Liver (tissue), 9 donors: Measurements from ENCODE around the gene CLDN3. TPM values are rescaled to one million over a fixed set of nuclear protein-coding genes. Genes with fewer than 3 reads are reported as not detected.
A peak's percentile ranks its signal among the peaks of the same experiment; 100 is the strongest.

Source experiments
- DNase-seq: peaks from one replicate; pipeline ENCODE4 v3.0.0-alpha.2; 2017; ENCODE audit warnings: low spot score
- H3K27ac ChIP-seq, 2 donors: one replicate each; pipeline ENCODE4 v1.7.0; 2013; ENCODE audit warnings: inconsistent platforms in 2 of 2, low read length in 2 of 2, control low read depth in 1 of 2, low read depth in 1 of 2, mild to moderate bottlenecking in 1 of 2
- H3K27me3 ChIP-seq, 4 donors: one replicate each; pipeline versions ENCODE4 v1.6.1 to v1.7.0; 2013; ENCODE audit warnings: low read length in 3 of 4, inconsistent platforms in 1 of 4, mild to moderate bottlenecking in 1 of 4, moderate library complexity in 1 of 4; ENCODE audit not compliant: control insufficient read depth in 4 of 4, insufficient read depth in 4 of 4
- H3K36me3 ChIP-seq, 4 donors: one replicate each; pipeline versions ENCODE4 v1.6.1 to v1.7.0; 2013; ENCODE audit warnings: low read length in 3 of 4, mild to moderate bottlenecking in 3 of 4, low read depth in 1 of 4, moderate library complexity in 1 of 4; ENCODE audit not compliant: control insufficient read depth in 4 of 4, insufficient read depth in 3 of 4
- H3K4me1 ChIP-seq, 4 donors: one replicate each; pipeline versions ENCODE4 v1.6.1 to v1.7.0; 2013; ENCODE audit warnings: low read length in 3 of 4, mild to moderate bottlenecking in 3 of 4, moderate library complexity in 1 of 4; ENCODE audit not compliant: control insufficient read depth in 4 of 4, insufficient read depth in 4 of 4
- H3K4me3 ChIP-seq, 3 donors: one replicate each; pipeline versions ENCODE4 v1.6.1 to v1.7.0; 2013; ENCODE audit warnings: low read length in 3 of 3, control low read depth in 1 of 3, low read depth in 1 of 3, mild to moderate bottlenecking in 1 of 3
- H3K9ac ChIP-seq, 2 donors: one replicate each; pipeline ENCODE4 v1.7.0; 2013; ENCODE audit warnings: low read length in 2 of 2, mild to moderate bottlenecking in 2 of 2, moderate library complexity in 2 of 2, control low read depth in 1 of 2, low read depth in 1 of 2
- H3K9me3 ChIP-seq, 4 donors: one replicate each; pipeline versions ENCODE4 v1.6.1 to v1.7.0; 2013; ENCODE audit warnings: low read length in 3 of 4; ENCODE audit not compliant: control insufficient read depth in 4 of 4
- EGR1 ChIP-seq, 2 donors: IDR thresholded peaks; 2 replicates each; pipeline ENCODE4 v1.6.1; 2016 to 2018; ENCODE audit warnings: antibody characterized with exemption in 2 of 2, low read depth in 2 of 2
- FOXA1 ChIP-seq: IDR thresholded peaks from 2 replicates; pipeline ENCODE4 v1.6.1; 2016; ENCODE audit warnings: antibody characterized with exemption
- FOXA2 ChIP-seq: IDR thresholded peaks from 2 replicates; pipeline ENCODE4 v1.6.1; 2016; ENCODE audit warnings: antibody characterized with exemption
- GABPA ChIP-seq, 2 donors: IDR thresholded peaks in 1 of 2; conservative IDR thresholded peaks in 1 of 2; 2 replicates each; pipeline ENCODE4 v1.6.1; 2016; ENCODE audit warnings: antibody characterized with exemption in 2 of 2, mild to moderate bottlenecking in 1 of 2, moderate library complexity in 1 of 2
- HNF4A ChIP-seq, 2 donors: conservative IDR thresholded peaks; 2 replicates each; pipeline ENCODE4 v1.6.1; 2016; ENCODE audit warnings: antibody characterized with exemption in 2 of 2, mild to moderate bottlenecking in 2 of 2
- HNF4G ChIP-seq: IDR thresholded peaks from 2 replicates; pipeline ENCODE4 v1.6.1; 2016; ENCODE audit warnings: antibody characterized with exemption
- JUND ChIP-seq, 2 donors: IDR thresholded peaks; 2 replicates each; pipeline ENCODE4 v1.6.1; 2016; ENCODE audit warnings: antibody characterized with exemption in 2 of 2
- NR2F2 ChIP-seq: IDR thresholded peaks from 2 replicates; pipeline ENCODE4 v1.6.1; 2016; ENCODE audit warnings: antibody characterized with exemption
- RAD21 ChIP-seq, 2 donors: IDR thresholded peaks; 2 replicates each; pipeline ENCODE4 v1.6.1; 2016; ENCODE audit warnings: antibody characterized with exemption in 2 of 2, mild to moderate bottlenecking in 2 of 2
- RXRA ChIP-seq, 2 donors: IDR thresholded peaks; 2 replicates each; pipeline ENCODE4 v1.6.1; 2017 to 2018; ENCODE audit warnings: antibody characterized with exemption in 2 of 2, mild to moderate bottlenecking in 1 of 2
- SP1 ChIP-seq: IDR thresholded peaks from 2 replicates; pipeline ENCODE4 v1.6.1; 2018; ENCODE audit warnings: antibody characterized with exemption, mild to moderate bottlenecking
- TAF1 ChIP-seq: conservative IDR thresholded peaks from 2 replicates; pipeline ENCODE4 v1.6.1; 2016; ENCODE audit warnings: antibody characterized with exemption, mild to moderate bottlenecking
- YY1 ChIP-seq: IDR thresholded peaks from 2 replicates; pipeline ENCODE4 v1.6.1; 2016; ENCODE audit warnings: antibody characterized with exemption, mild to moderate bottlenecking
- WGBS: extraction: QIAGEN DNeasy Blood & Tissue Kit; methylation state at CpG from one replicate; pipeline ENCODE4 v1.1.7; 2013; 5-methylcytosine and 5-hydroxymethylcytosine counted together
- polyA plus RNA-seq, 2 donors: library from polyadenylated mRNA; stranded (reverse) in 1 of 2; unstranded in 1 of 2; fragments of 200-250 nt in 1 of 2; fragments of >200 nt in 1 of 2; fragmentation: Nextera tagmentation in 1 of 2; extraction: Ambion mirVana in 1 of 2; gene quantifications; one replicate each; pipeline versions ENCODE4 v1.2.1 to v1.2.3, GENCODE V29; 2013 to 2015
- total RNA-seq, 2 donors: library from RNA; depleted of rRNA; stranded (reverse); fragments of >200 nt; gene quantifications; one replicate each; pipeline ENCODE4 v1.2.3, GENCODE V29; 2014
- TF ChIP-seq, protein P1 (sequence below): IDR thresholded peaks from 2 replicates; pipeline ENCODE4 v1.6.1; 2016; ENCODE audit warnings: antibody characterized with exemption
- TF ChIP-seq, protein P2 (sequence below): IDR thresholded peaks from 2 replicates; pipeline ENCODE4 v1.6.1; 2016; ENCODE audit warnings: antibody characterized with exemption
- TF ChIP-seq, protein P3 (sequence below): IDR thresholded peaks from 2 replicates; pipeline ENCODE4 v1.6.1; 2016; ENCODE audit warnings: antibody characterized with exemption
- TF ChIP-seq, protein P4 (sequence below): IDR thresholded peaks from 2 replicates; pipeline ENCODE4 v1.6.1; 2016; ENCODE audit warnings: antibody characterized with exemption, mild to moderate bottlenecking
- TF ChIP-seq, protein P5 (sequence below): fragments of 150-350 bp; IDR thresholded peaks from 2 replicates; pipeline ENCODE4 v1.5.1; 2017; ENCODE audit warnings: improper control_type of control experiment, low read depth, low read length; ENCODE audit not compliant: missing input control
- donor health status: healthy.
- donor health status: healthy.
- donor health status: healthy.
- donor health status: healthy.
- donor health status: healthy.

The CLDN3 gene
- total and polyA plus RNA-seq, 4 donors = 3.6 to 43.0 (median 22.9) TPM

DNA sequence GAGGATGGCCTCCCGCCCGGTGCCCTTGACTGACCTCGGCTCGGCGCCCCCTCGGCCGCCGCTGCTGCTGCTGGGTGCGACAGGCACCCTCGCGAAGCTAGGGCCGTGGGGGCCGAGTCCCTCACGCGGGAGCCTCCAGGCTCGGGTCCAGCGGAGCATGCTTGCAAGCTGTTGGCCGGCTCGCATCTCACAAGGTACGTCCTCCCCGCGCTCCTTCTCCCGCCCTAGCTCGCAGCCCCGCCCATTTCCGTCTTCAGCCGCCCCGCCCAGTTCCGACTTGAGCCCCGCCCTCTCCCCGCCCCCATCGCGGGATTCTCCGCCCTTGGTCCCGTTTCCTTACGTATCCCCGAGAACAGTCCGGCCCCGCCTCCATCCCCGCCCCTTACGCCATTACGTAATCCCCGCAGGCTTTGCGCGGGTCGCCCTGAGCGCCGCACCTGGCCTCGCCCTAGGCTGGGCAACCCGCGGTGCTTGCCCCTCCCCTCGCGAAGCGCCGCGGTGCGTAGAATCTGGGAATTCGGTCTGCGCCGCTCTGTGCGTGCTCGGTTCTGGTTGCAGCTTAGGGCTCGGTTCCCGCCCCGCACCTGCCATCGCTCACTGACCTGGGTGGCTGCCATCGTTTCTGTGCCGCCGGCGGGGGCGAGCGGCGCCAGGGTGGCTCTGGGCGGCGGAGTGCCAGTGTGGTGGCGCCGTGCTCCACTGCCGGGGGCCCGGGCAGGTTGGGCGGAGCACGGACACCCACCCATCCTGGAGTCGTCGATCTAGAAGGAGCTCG lies 31.3 kb downstream of the CLDN3 start, which contains the start of gene ABHD11:
TSS of gene ABHD11 (minus strand) at position 191 of the 775 bp plus-strand sequence. CDS start at position 159, 32 bp downstream.
- TF ChIP-seq GABPA (IDR thresholded peaks at IDR 0.05 in 1 of 2, conservative IDR thresholded peaks at IDR 0.05 in 1 of 2) (peak in 1 of 2 donors; percentile 78), FOXA1 (no peak), EGR1 (IDR thresholded peaks at IDR 0.05; ENCODE audit: low read depth in 2 of 2) (peak in 1 of 2 donors; percentile 37), RXRA (IDR thresholded peaks at IDR 0.05) (peak; percentile 28 to 38), FOXA2 (no peak), NR2F2 (no peak), YY1 (peak; percentile 45), TAF1 (no peak), SP1 (peak; percentile 83), RAD21 (IDR thresholded peaks at IDR 0.05) (peak in 1 of 2 donors; percentile 46), JUND (IDR thresholded peaks at IDR 0.05) (peak; percentile 44 to 63), HNF4A (conservative IDR thresholded peaks at IDR 0.05) (peak in 1 of 2 donors; percentile 58), HNF4G (no peak)
- TF ChIP-seq, protein P1, sequence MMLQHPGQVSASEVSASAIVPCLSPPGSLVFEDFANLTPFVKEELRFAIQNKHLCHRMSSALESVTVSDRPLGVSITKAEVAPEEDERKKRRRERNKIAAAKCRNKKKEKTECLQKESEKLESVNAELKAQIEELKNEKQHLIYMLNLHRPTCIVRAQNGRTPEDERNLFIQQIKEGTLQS = no peak
- TF ChIP-seq, protein P2, sequence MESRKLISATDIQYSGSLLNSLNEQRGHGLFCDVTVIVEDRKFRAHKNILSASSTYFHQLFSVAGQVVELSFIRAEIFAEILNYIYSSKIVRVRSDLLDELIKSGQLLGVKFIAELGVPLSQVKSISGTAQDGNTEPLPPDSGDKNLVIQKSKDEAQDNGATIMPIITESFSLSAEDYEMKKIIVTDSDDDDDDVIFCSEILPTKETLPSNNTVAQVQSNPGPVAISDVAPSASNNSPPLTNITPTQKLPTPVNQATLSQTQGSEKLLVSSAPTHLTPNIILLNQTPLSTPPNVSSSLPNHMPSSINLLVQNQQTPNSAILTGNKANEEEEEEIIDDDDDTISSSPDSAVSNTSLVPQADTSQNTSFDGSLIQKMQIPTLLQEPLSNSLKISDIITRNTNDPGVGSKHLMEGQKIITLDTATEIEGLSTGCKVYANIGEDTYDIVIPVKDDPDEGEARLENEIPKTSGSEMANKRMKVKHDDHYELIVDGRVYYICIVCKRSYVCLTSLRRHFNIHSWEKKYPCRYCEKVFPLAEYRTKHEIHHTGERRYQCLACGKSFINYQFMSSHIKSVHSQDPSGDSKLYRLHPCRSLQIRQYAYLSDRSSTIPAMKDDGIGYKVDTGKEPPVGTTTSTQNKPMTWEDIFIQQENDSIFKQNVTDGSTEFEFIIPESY = peak; percentile 98
- TF ChIP-seq, protein P3, sequence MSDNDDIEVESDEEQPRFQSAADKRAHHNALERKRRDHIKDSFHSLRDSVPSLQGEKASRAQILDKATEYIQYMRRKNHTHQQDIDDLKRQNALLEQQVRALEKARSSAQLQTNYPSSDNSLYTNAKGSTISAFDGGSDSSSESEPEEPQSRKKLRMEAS = no peak
- TF ChIP-seq, protein P4, sequence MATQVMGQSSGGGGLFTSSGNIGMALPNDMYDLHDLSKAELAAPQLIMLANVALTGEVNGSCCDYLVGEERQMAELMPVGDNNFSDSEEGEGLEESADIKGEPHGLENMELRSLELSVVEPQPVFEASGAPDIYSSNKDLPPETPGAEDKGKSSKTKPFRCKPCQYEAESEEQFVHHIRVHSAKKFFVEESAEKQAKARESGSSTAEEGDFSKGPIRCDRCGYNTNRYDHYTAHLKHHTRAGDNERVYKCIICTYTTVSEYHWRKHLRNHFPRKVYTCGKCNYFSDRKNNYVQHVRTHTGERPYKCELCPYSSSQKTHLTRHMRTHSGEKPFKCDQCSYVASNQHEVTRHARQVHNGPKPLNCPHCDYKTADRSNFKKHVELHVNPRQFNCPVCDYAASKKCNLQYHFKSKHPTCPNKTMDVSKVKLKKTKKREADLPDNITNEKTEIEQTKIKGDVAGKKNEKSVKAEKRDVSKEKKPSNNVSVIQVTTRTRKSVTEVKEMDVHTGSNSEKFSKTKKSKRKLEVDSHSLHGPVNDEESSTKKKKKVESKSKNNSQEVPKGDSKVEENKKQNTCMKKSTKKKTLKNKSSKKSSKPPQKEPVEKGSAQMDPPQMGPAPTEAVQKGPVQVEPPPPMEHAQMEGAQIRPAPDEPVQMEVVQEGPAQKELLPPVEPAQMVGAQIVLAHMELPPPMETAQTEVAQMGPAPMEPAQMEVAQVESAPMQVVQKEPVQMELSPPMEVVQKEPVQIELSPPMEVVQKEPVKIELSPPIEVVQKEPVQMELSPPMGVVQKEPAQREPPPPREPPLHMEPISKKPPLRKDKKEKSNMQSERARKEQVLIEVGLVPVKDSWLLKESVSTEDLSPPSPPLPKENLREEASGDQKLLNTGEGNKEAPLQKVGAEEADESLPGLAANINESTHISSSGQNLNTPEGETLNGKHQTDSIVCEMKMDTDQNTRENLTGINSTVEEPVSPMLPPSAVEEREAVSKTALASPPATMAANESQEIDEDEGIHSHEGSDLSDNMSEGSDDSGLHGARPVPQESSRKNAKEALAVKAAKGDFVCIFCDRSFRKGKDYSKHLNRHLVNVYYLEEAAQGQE = peak; percentile 86
- TF ChIP-seq, protein P5, sequence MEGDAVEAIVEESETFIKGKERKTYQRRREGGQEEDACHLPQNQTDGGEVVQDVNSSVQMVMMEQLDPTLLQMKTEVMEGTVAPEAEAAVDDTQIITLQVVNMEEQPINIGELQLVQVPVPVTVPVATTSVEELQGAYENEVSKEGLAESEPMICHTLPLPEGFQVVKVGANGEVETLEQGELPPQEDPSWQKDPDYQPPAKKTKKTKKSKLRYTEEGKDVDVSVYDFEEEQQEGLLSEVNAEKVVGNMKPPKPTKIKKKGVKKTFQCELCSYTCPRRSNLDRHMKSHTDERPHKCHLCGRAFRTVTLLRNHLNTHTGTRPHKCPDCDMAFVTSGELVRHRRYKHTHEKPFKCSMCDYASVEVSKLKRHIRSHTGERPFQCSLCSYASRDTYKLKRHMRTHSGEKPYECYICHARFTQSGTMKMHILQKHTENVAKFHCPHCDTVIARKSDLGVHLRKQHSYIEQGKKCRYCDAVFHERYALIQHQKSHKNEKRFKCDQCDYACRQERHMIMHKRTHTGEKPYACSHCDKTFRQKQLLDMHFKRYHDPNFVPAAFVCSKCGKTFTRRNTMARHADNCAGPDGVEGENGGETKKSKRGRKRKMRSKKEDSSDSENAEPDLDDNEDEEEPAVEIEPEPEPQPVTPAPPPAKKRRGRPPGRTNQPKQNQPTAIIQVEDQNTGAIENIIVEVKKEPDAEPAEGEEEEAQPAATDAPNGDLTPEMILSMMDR = no peak
- H3K27ac ChIP-seq = peak within 1 kb of the TSS; percentile 97 to 99
- under 1% methylated on average over 84 of the region's 84 CpGs for WGBS
- peaks cover 0 to 31% (median 16%) of the 10 kb centered on the region in 4 donors for H3K4me1 ChIP-seq
- H3K9ac ChIP-seq = peak within 1 kb of the TSS; percentile 92 to 95
- H3K4me3 ChIP-seq = peak within 1 kb of the TSS; percentile 69 to 91 (median 88)
- no peaks in the 10 kb centered on the region for H3K9me3 ChIP-seq
- peak; percentile 100 for DNase-seq
- peaks cover 0 to 15% (median under 1%) of the 10 kb centered on the region in 4 donors for H3K36me3 ChIP-seq
- H3K27me3 ChIP-seq = no peaks in the 10 kb centered on the region
